RWPE1 (cell line): ENCODE measurements around the gene SATB2.

Experiments used
- CTCF ChIA-PET: fragments of 350-600 bp; sonication (Branson Sonifier 250); formaldehyde crosslinking; extraction: SDS; loops from one replicate; lab custom pipeline; 2021; lab: Yijun Ruan, JAX
- POLR2A ChIA-PET: fragments of 400-600 bp; formaldehyde crosslinking; extraction: SDS; loops from one replicate; lab custom pipeline; 2020; ENCODE audit warnings: antibody characterized with exemption; ENCODE audit not compliant: low non-redundant PET; lab: Yijun Ruan, JAX
- DNase-seq: peaks from one replicate; pipeline ENCODE4 v3.0.0; 2012; ENCODE audit warnings: low spot score
- H3K27ac ChIP-seq: fragments of 450-650 bp; 2 replicates; pipeline ENCODE4 v1.5.1; 2017
- CTCF ChIP-seq: fragments of 450-650 bp; conservative IDR thresholded peaks from 2 replicates; pipeline ENCODE4 v1.5.1; 2017; ENCODE audit warnings: low read depth, mild to moderate bottlenecking

Gene SATB2

GRCh38 chr2:199220920-199221319 lies 236.8 kb downstream of the SATB2 start:
- TF ChIP-seq CTCF, result no peak
- ChIA-PET CTCF (no interaction called here), POLR2A (no interaction called here)
- H3K27ac ChIP-seq, result no peak overlapping the region
- DNase-seq, result no peak

GRCh38 chr2:199219551-199219950 lies 238.2 kb downstream of the SATB2 start:
- CTCF ChIA-PET, result interaction anchor here (0.6 kb wide), 1 partner anchor 712 kb away, joined by 3 read pairs; no protein-coding TSS in a partner anchor

More at GRCh38 chr2:199219551-199219950, 238.2 kb downstream of the SATB2 start:
- POLR2A ChIA-PET, result no interaction called here
- TF ChIP-seq CTCF, result no peak
- H3K27ac ChIP-seq, result no peak overlapping the region
- DNase-seq, result no peak
